ENCODE measurements around the gene PPHLN1. TPM values are rescaled to one million over a fixed set of nuclear protein-coding genes. Genes with fewer than 3 reads are reported as not detected.

The PPHLN1 gene
- total and polyA plus RNA-seq, 12 donors, result 22.5 to 91.1 (median 52.6) TPM

GRCh38 chr12:42365486-42365885 lies 39.5 kb downstream of the PPHLN1 start:
- intact Hi-C loops (cut with DNase I), result no loop called here
- no peak for DNase-seq
- Histone ChIP-seq H3K4me3 (no peak overlapping the region), H3K36me3 (replicated peaks in 1 of 2) (no peaks in the 10 kb centered on the region), H3K27me3 (no peaks in the 10 kb centered on the region), H3K27ac (no peak overlapping the region), H3K4me1 (replicated peaks in 1 of 2) (no peaks in the 10 kb centered on the region), H3K9me3 (replicated peaks in 1 of 3) (no peaks in the 10 kb centered on the region)
- no peak for TF ChIP-seq POLR2A (IDR thresholded peaks at IDR 0.05)
- TF ChIP-seq CTCF (IDR thresholded peaks at IDR 0.05), result no peak
- 97 to 98% (median 97%) methylated on average over 5 of the region's 5 CpGs for WGBS, 4 donors

- 83 to 94% (median 84%) methylated on average over 4 of the region's 4 CpGs for WGBS, 4 donors
- no peak for DNase-seq
- no peaks in the 10 kb centered on the region for H3K9me3 ChIP-seq (replicated peaks in 1 of 3)
- intact Hi-C loops (cut with DNase I), result no loop called here
- no peaks in the 10 kb centered on the region for H3K4me1 ChIP-seq (replicated peaks in 1 of 2)
- H3K4me3 ChIP-seq, result no peak overlapping the region
- TF ChIP-seq CTCF (IDR thresholded peaks at IDR 0.05), result no peak
- no peak for TF ChIP-seq POLR2A (IDR thresholded peaks at IDR 0.05)
- no peaks in the 10 kb centered on the region for H3K27me3 ChIP-seq
- H3K27ac ChIP-seq, result no peak overlapping the region
- H3K36me3 ChIP-seq (replicated peaks in 1 of 2), result no peaks in the 10 kb centered on the region
Measured at GRCh38 chr12:42370013-42370412, 44.0 kb downstream of the PPHLN1 start.

- H3K4me1 ChIP-seq (replicated peaks in 1 of 2), result no peaks in the 10 kb centered on the region
- H3K36me3 ChIP-seq (replicated peaks in 1 of 2), result peaks cover 0 to 3% of the 10 kb centered on the region in 2 donors
- H3K4me3 ChIP-seq, result no peak overlapping the region
- no peak overlapping the region for H3K27ac ChIP-seq
- no peaks in the 10 kb centered on the region for H3K9me3 ChIP-seq (replicated peaks in 1 of 3)
- no peaks in the 10 kb centered on the region for H3K27me3 ChIP-seq
- TF ChIP-seq CTCF (IDR thresholded peaks at IDR 0.05), result peak; percentile 49 to 79 (median 68)
- no peak for TF ChIP-seq POLR2A (IDR thresholded peaks at IDR 0.05)
- 88 to 93% (median 90%) methylated on average over 2 of the region's 2 CpGs for WGBS, 4 donors
- intact Hi-C loops (cut with DNase I), result no loop called here
- peak in 2 of 7 donors; percentile 15 to 25 for DNase-seq
Measured at GRCh38 chr12:42372154-42372791, 46.3 kb downstream of the PPHLN1 start.

- no peaks in the 10 kb centered on the region for H3K9me3 ChIP-seq (replicated peaks in 1 of 3)
- no peak for DNase-seq
- no peaks in the 10 kb centered on the region for H3K27me3 ChIP-seq
- no peak for TF ChIP-seq CTCF (IDR thresholded peaks at IDR 0.05)
- no peak for TF ChIP-seq POLR2A (IDR thresholded peaks at IDR 0.05)
- no peaks in the 10 kb centered on the region for H3K4me1 ChIP-seq (replicated peaks in 1 of 2)
- peaks cover 0 to 3% of the 10 kb centered on the region in 2 donors for H3K36me3 ChIP-seq (replicated peaks in 1 of 2)
- no peak overlapping the region for H3K27ac ChIP-seq
- intact Hi-C loops (cut with DNase I), result no loop called here
- no peak overlapping the region for H3K4me3 ChIP-seq
Measured at GRCh38 chr12:42373669-42374068, 47.7 kb downstream of the PPHLN1 start.
